Upper lobe of left lung (tissue), 6 donors: ENCODE results near the gene DCDC2B. TPM values are rescaled to one million over a fixed set of nuclear protein-coding genes. Genes with fewer than 3 reads are reported as not detected.

Experiments
- ATAC-seq, 2 donors: fragments of 200-7000 bp; cut with Tn5 transposase; one replicate each; pipeline ENCODE4 v1.9.1; 2022; ENCODE audit warnings: mild to moderate bottlenecking in 2 of 2, moderate library complexity in 2 of 2; ENCODE audit not compliant: low FRiP score in 2 of 2
- DNase-seq, 2 donors: peaks; one replicate each; pipeline ENCODE4 v3.0.0-alpha.2; 2019 to 2020
- H3K27ac ChIP-seq, 4 donors: fragments of 200-600 bp; sonication (generic); one replicate each; pipeline ENCODE4 v1.5.1; 2016 to 2019
- H3K27me3 ChIP-seq, 4 donors: fragments of 200-600 bp; sonication (generic); one replicate each; pipeline ENCODE4 v1.5.1; 2017 to 2019
- H3K36me3 ChIP-seq, 4 donors: fragments of 200-600 bp; sonication (generic); one replicate each; pipeline ENCODE4 v1.5.1; 2016 to 2019
- H3K4me1 ChIP-seq, 4 donors: fragments of 200-600 bp; sonication (generic); one replicate each; pipeline ENCODE4 v1.5.1; 2018 to 2019
- H3K4me3 ChIP-seq, 4 donors: fragments of 200-600 bp; sonication (generic); one replicate each; pipeline ENCODE4 v1.5.1; 2017 to 2019; ENCODE audit warnings: mild to moderate bottlenecking in 2 of 4, moderate library complexity in 1 of 4
- H3K9me3 ChIP-seq, 4 donors: fragments of 200-600 bp; sonication (generic); one replicate each; pipeline ENCODE4 v1.5.1; 2018 to 2019
- EP300 ChIP-seq, 4 donors: sonication (generic); formaldehyde crosslinking; IDR thresholded peaks; one replicate each; pipeline ENCODE4 v1.5.1; 2017; ENCODE audit warnings: antibody characterized with exemption in 4 of 4, control low read depth in 2 of 4
- POLR2A ChIP-seq, 4 donors: fragments of 450-650 bp; IDR thresholded peaks; one replicate each; pipeline ENCODE4 v1.5.1; 2016 to 2017; ENCODE audit warnings: antibody characterized with exemption in 4 of 4, mild to moderate bottlenecking in 2 of 4
- POLR2AphosphoS5 ChIP-seq, 2 donors: sonication (generic); formaldehyde crosslinking; IDR thresholded peaks; one replicate each; pipeline ENCODE4 v1.5.1; 2017; ENCODE audit warnings: antibody characterized with exemption in 2 of 2
- WGBS, 2 donors: methylation state at CpG; one replicate each; pipeline ENCODE4 v1.1.5; 2017 to 2018; 5-methylcytosine and 5-hydroxymethylcytosine counted together
- total RNA-seq, 6 donors: library from RNA; depleted of rRNA in 4 of 6; stranded (reverse); fragments of >200 nt in 4 of 6; gene quantifications; one replicate each; pipeline versions ENCODE4 v1.1.0 to v1.2.1, GENCODE V29; 2016 to 2021
- TF ChIP-seq, protein P1 (sequence below), 6 experiments: fragments of 450-650 bp in 4 of 6; fragments of 200-600 bp in 2 of 6; sonication (generic) in 2 of 6; IDR thresholded peaks; one replicate each; pipeline ENCODE4 v1.5.1; 2016 to 2019; ENCODE audit warnings: antibody characterized with exemption in 6 of 6
- donor health status: DM: no; HTN: no; CAD: no; lungs with moderate emphysema.
- donor health status: DM: no; HTN: yes; CAD: no; lungs with severe emphysema.

DCDC2B gene
- total RNA-seq, 6 donors from 2014 or later = 0.11 to 11.4 (median 4.5) TPM

DNA sequence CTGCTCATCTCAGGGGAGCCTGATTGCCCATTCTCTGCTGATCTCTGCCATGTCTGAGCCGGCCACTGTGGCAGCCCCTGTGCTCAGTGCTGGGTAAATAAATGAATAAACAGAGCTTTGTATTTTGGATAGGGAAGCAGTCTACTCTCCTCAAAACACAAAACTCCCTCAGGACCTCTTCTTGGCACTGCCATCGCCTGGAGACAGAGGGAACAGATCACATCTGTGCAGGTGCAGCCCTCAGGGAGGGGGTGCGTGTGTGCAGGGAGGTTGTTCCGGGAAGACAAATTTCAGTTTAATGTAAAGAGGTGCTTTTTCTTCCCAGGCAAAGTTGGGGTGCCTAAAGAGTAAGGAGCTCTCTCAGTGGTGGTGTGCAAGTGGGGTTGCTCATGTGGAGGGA lies 30.4 kb downstream of the DCDC2B start:
- H3K4me1 ChIP-seq = peaks cover 18 to 37% (median 31%) of the 10 kb centered on the region in 4 donors
- no peak for DNase-seq
- H3K4me3 ChIP-seq = no peak overlapping the region
- no peak for ATAC-seq
- peak overlapping the region in 2 of 4 donors; percentile 89 to 94 for H3K27ac ChIP-seq
- 61 to 66% methylated on average over 4 of the region's 4 CpGs for WGBS, 2 donors
- peaks cover 0 to 7% (median 3%) of the 10 kb centered on the region in 4 donors for H3K36me3 ChIP-seq
- no peaks in the 10 kb centered on the region for H3K9me3 ChIP-seq
- no peaks in the 10 kb centered on the region for H3K27me3 ChIP-seq
- TF ChIP-seq POLR2A (IDR thresholded peaks at IDR 0.05) (no peak), POLR2AphosphoS5 (IDR thresholded peaks at IDR 0.05) (no peak), EP300 (IDR thresholded peaks at IDR 0.05) (no peak)
- TF ChIP-seq, protein P1, sequence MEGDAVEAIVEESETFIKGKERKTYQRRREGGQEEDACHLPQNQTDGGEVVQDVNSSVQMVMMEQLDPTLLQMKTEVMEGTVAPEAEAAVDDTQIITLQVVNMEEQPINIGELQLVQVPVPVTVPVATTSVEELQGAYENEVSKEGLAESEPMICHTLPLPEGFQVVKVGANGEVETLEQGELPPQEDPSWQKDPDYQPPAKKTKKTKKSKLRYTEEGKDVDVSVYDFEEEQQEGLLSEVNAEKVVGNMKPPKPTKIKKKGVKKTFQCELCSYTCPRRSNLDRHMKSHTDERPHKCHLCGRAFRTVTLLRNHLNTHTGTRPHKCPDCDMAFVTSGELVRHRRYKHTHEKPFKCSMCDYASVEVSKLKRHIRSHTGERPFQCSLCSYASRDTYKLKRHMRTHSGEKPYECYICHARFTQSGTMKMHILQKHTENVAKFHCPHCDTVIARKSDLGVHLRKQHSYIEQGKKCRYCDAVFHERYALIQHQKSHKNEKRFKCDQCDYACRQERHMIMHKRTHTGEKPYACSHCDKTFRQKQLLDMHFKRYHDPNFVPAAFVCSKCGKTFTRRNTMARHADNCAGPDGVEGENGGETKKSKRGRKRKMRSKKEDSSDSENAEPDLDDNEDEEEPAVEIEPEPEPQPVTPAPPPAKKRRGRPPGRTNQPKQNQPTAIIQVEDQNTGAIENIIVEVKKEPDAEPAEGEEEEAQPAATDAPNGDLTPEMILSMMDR (IDR thresholded peaks at IDR 0.05) = no peak

GRCh38 chr1:32239790-32240139 lies 30.9 kb downstream of the DCDC2B start:
- H3K27me3 ChIP-seq = no peaks in the 10 kb centered on the region
- TF ChIP-seq, protein P1 (IDR thresholded peaks at IDR 0.05) = no peak
- TF ChIP-seq POLR2AphosphoS5 (IDR thresholded peaks at IDR 0.05) = no peak
- TF ChIP-seq POLR2A (IDR thresholded peaks at IDR 0.05) = no peak
- no peak for TF ChIP-seq EP300 (IDR thresholded peaks at IDR 0.05)
- H3K4me3 ChIP-seq = peak overlapping the region in 3 of 4 donors; percentile 61 to 75 (median 75)
- peaks cover 18 to 37% (median 31%) of the 10 kb centered on the region in 4 donors for H3K4me1 ChIP-seq
- WGBS, 2 donors = 59% methylated on average over 20 of the region's 20 CpGs; no CpG with 5 or more reads in 1 of the 2 donors
- no peaks in the 10 kb centered on the region for H3K9me3 ChIP-seq
- ATAC-seq (no peak), DNase-seq (peak in 1 of 2 donors; percentile 86)
- peak overlapping the region; percentile 79 to 94 (median 88) for H3K27ac ChIP-seq
- H3K36me3 ChIP-seq = peaks cover 0 to 3% (median under 1%) of the 10 kb centered on the region in 4 donors

DNA sequence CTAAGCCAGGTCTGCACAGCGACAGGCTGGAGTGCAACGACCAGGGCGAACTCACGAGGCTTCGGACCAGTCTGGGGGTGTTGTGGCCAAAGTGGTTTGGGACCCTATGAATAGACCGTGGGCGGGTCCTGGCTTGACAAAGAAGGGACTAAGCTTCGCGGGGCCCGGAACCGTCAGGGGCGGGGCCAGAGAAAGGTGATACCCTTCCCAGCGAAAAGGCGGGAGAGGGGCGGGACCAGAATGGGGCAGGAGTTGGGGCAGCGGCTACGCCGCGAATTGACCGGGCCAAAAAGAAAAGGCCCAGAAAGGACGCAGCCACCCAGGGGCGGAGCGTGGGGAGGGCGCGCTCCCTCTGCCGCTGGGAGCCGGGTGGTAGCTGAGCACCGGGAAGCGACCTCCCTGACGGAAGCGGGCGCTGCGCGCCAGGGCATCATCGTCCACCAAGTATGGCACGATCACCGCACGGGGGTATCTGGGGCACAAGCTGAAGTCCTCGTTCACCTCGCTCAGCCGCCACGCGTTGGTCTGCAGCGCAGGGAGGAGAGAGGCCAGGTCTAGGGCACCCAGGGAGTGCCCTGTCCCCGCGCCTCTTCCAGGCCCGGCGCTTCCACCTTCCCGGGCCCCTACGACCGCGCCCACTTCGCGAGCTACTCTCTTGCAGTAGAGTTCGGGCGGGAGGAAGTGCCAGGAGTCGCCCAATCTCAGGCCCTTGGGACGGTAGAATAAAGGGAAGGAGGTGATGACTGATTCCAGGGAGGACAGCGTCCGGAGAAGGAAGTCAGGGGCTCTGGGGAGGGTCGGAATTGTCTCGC lies 31.5 kb downstream of the DCDC2B start:
- peak overlapping the region; percentile 61 to 75 (median 71) for H3K4me3 ChIP-seq
- peak; percentile 77 for ATAC-seq
- peak; percentile 80 to 93 for DNase-seq
- peaks cover 18 to 37% (median 31%) of the 10 kb centered on the region in 4 donors for H3K4me1 ChIP-seq
- no peaks in the 10 kb centered on the region for H3K27me3 ChIP-seq
- WGBS, 2 donors = 2 to 3% methylated on average over 40 to 58 of the region's 62 CpGs
- TF ChIP-seq POLR2AphosphoS5 (IDR thresholded peaks at IDR 0.05) (peak; percentile 61 to 66), EP300 (IDR thresholded peaks at IDR 0.05) (no peak), POLR2A (IDR thresholded peaks at IDR 0.05) (peak in 3 of 4 donors; percentile 22 to 49 (median 45))
- TF ChIP-seq, protein P1 (IDR thresholded peaks at IDR 0.05) = peak; percentile 28 to 57 (median 36)
- no peaks in the 10 kb centered on the region for H3K9me3 ChIP-seq
- no peaks in the 10 kb centered on the region for H3K36me3 ChIP-seq
- H3K27ac ChIP-seq = peak overlapping the region; percentile 79 to 94 (median 88)

DNA sequence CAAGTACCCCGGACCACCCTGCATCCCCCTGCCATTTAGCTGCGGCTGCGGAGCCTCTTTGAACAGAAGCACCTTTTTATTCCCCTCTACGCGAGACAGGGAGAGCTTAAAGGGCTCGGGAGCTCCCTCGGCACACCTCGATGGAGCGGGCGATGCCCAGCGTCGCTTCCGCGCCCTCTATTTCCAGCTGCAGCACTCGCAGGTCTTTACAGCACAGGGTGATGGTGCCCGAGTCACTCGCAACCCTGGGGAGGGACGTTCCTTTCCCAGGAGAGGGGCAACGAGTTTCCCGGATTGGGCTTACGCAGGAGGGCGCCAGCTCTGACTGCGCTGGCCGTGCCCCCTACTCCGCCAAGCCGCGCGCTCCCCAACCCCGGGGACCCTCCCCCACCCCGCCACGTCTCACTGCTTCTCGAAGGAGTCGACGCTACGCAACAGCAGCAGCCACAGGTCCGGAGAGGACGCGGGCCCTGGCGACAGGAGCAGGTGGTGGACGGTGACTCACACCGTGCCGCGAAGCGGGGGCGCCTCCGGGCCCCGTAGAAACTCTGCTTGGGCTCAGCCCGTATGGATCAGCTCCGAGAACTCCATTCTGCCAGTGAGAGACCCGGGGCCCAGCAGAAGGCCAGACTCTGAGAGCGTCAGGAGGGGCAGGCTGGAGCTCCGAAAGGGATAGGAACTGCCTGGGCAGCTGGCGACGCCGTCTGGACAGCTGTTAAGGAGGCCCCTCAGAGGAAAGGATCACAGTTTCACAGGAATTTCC lies 32.3 kb downstream of the DCDC2B start:
- ATAC-seq (peak; percentile 76 to 85), DNase-seq (peak; percentile 73 to 89)
- Histone ChIP-seq H3K27ac (peak overlapping the region; percentile 79 to 94 (median 88)), H3K4me3 (peak overlapping the region; percentile 61 to 75 (median 71)), H3K36me3 (no peaks in the 10 kb centered on the region), H3K9me3 (no peaks in the 10 kb centered on the region), H3K4me1 (peaks cover 24 to 43% (median 36%) of the 10 kb centered on the region in 4 donors), H3K27me3 (no peaks in the 10 kb centered on the region)
- TF ChIP-seq POLR2AphosphoS5 (IDR thresholded peaks at IDR 0.05) = peak; percentile 46 to 50
- TF ChIP-seq, protein P1 (IDR thresholded peaks at IDR 0.05) = no peak
- 1 to 5% methylated on average over 7 to 16 of the region's 55 CpGs for WGBS, 2 donors
